Measurements from ENCODE around the gene GATA3. TPM values are rescaled to one million over a fixed set of nuclear protein-coding genes. Genes with fewer than 3 reads are reported as not detected.
A peak's percentile ranks its signal among the peaks of the same experiment; 100 is the strongest.

Gene GATA3
- polyA plus RNA-seq, 1 donor from 2014 or later = not detected

- H3K4me2 ChIP-seq (ENCODE audit: low read length) = no peak overlapping the region
- H2AFZ ChIP-seq (ENCODE audit: low read depth, low read length) = no peak overlapping the region
- H3K9me2 ChIP-seq (ENCODE audit: insufficient read depth, low read length) = no peaks in the 10 kb centered on the region
- H3K79me2 ChIP-seq (replicated peaks; ENCODE audit: insufficient read depth, low read length) = no peaks in the 10 kb centered on the region
- TF ChIP-seq POLR2AphosphoS5 (IDR thresholded peaks at IDR 0.05) (no peak), EZH2 (IDR thresholded peaks at IDR 0.05; ENCODE audit: borderline replicate concordance, insufficient read depth, low read length, poor library complexity, severe bottlenecking) (peak; percentile 20)
- no peaks in the 10 kb centered on the region for H4K20me1 ChIP-seq (ENCODE audit: insufficient read depth)
- H3K36me3 ChIP-seq (ENCODE audit: insufficient read depth, low read length) = no peaks in the 10 kb centered on the region
- H3K27ac ChIP-seq (ENCODE audit: low read length) = no peak overlapping the region
- peaks cover 99% of the 10 kb centered on the region for H3K27me3 ChIP-seq (ENCODE audit: insufficient read depth, low read depth, low read length)
- H3K9ac ChIP-seq (ENCODE audit: low read length) = no peak overlapping the region
- H3K4me3 ChIP-seq (ENCODE audit: low read length) = no peak overlapping the region
- H3K9me3 ChIP-seq (ENCODE audit: low read length) = no peaks in the 10 kb centered on the region
- H3F3A ChIP-seq (ENCODE audit: insufficient read depth, low read length, poor library complexity, severe bottlenecking) = no peaks in the 10 kb centered on the region
Observed at GRCh38 chr10:8041992-8042720, 12.3 kb upstream of the GATA3 start.

- Histone ChIP-seq H3K79me2 (replicated peaks; ENCODE audit: insufficient read depth, low read length) (no peaks in the 10 kb centered on the region), H3K9me3 (ENCODE audit: low read length) (no peaks in the 10 kb centered on the region), H3F3A (ENCODE audit: insufficient read depth, low read length, poor library complexity, severe bottlenecking) (no peaks in the 10 kb centered on the region), H4K20me1 (ENCODE audit: insufficient read depth) (no peaks in the 10 kb centered on the region), H3K36me3 (ENCODE audit: insufficient read depth, low read length) (no peaks in the 10 kb centered on the region), H2AFZ (ENCODE audit: low read depth, low read length) (no peak overlapping the region), H3K27me3 (ENCODE audit: insufficient read depth, low read depth, low read length) (peaks cover 100% of the 10 kb centered on the region), H3K9me2 (ENCODE audit: insufficient read depth, low read length) (no peaks in the 10 kb centered on the region), H3K4me3 (ENCODE audit: low read length) (no peak overlapping the region), H3K4me2 (ENCODE audit: low read length) (no peak overlapping the region), H3K9ac (ENCODE audit: low read length) (no peak overlapping the region), H3K27ac (ENCODE audit: low read length) (no peak overlapping the region)
- no peak for TF ChIP-seq EP300 (conservative IDR thresholded peaks at IDR 0.05; ENCODE audit: poor library complexity, severe bottlenecking)
- TF ChIP-seq EZH2 (IDR thresholded peaks at IDR 0.05; ENCODE audit: borderline replicate concordance, insufficient read depth, low read length, poor library complexity, severe bottlenecking) = peak; percentile 45
- TF ChIP-seq RAD21 (conservative IDR thresholded peaks at IDR 0.05) = no peak
- TF ChIP-seq CTCF (IDR thresholded peaks at IDR 0.05; ENCODE audit: poor library complexity, severe bottlenecking) = no peak
- TF ChIP-seq SMC3 (conservative IDR thresholded peaks at IDR 0.05; ENCODE audit: poor library complexity) = no peak
- no peak for TF ChIP-seq REST (IDR thresholded peaks at IDR 0.05; ENCODE audit: borderline replicate concordance)
- TF ChIP-seq TAF1 (IDR thresholded peaks at IDR 0.05; ENCODE audit: low read depth) = no peak
- TF ChIP-seq MXI1 (conservative IDR thresholded peaks at IDR 0.05; ENCODE audit: poor library complexity, severe bottlenecking) = no peak
Observed at GRCh38 chr10:8042721-8043568, 11.5 kb upstream of the GATA3 start.

All from neural cell (in vitro differentiated cells).